ENCODE data around the gene DOCK1.

DNA sequence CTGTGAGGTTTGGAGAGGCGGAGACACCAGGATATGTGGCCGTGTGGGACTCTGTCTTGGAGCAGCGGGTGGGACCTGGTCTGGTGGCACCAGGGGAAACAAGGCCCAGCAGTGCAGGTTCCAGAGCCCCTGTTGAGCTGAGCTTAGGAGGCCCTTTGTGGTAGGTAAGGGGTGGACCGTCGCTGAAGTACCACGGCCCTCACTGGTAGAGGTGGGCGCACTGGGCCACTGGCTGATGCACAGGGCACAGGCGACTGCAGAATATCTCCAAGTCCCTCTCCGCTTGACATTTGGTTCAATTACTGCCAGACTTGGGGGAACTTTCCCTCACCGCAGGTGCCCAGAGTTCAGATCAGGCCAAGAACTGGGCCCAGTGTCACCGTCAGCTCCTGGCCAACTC, 27.3 kb downstream of the DOCK1 start:
- TF ChIP-seq POLR2A (IDR thresholded peaks at IDR 0.05; ENCODE audit: extremely low read depth, insufficient read length) (no peak), MYC (IDR thresholded peaks at IDR 0.05; ENCODE audit: low read depth, low read length) (no peak)
- TF ChIP-seq, protein P1, sequence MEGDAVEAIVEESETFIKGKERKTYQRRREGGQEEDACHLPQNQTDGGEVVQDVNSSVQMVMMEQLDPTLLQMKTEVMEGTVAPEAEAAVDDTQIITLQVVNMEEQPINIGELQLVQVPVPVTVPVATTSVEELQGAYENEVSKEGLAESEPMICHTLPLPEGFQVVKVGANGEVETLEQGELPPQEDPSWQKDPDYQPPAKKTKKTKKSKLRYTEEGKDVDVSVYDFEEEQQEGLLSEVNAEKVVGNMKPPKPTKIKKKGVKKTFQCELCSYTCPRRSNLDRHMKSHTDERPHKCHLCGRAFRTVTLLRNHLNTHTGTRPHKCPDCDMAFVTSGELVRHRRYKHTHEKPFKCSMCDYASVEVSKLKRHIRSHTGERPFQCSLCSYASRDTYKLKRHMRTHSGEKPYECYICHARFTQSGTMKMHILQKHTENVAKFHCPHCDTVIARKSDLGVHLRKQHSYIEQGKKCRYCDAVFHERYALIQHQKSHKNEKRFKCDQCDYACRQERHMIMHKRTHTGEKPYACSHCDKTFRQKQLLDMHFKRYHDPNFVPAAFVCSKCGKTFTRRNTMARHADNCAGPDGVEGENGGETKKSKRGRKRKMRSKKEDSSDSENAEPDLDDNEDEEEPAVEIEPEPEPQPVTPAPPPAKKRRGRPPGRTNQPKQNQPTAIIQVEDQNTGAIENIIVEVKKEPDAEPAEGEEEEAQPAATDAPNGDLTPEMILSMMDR (IDR thresholded peaks at IDR 0.05; ENCODE audit: low read depth, low read length) = no peak
- TF ChIP-seq, protein P2, sequence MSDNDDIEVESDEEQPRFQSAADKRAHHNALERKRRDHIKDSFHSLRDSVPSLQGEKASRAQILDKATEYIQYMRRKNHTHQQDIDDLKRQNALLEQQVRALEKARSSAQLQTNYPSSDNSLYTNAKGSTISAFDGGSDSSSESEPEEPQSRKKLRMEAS (IDR thresholded peaks at IDR 0.05; ENCODE audit: low read depth, low read length) = no peak

All from NB4 (cell line).